Adrenal gland (tissue), 12 donors: ENCODE measurements around the gene AFAP1L1. TPM values are rescaled to one million over a fixed set of nuclear protein-coding genes. Genes with fewer than 3 reads are reported as not detected.

Experiments
- DNase-seq, 7 donors: peaks; one replicate each; pipeline ENCODE4 v3.0.0-alpha.2; 2019 to 2020
- H3K27ac ChIP-seq, 5 donors: fragments of 200-600 bp; sonication (generic) in 4 of 5; 1 replicate in 3 of 5; 2 replicates in 2 of 5; pipeline versions ENCODE4 v1.5.1 to v1.8.0; 2016 to 2020; ENCODE audit warnings: mild to moderate bottlenecking in 1 of 5
- H3K27me3 ChIP-seq: fragments of 200-600 bp; 2 replicates; pipeline ENCODE4 v1.8.0; 2021
- H3K36me3 ChIP-seq, 2 donors: fragments of 200-600 bp; replicated peaks in 1 of 2; 1 replicate in 1 of 2; 2 replicates in 1 of 2; pipeline versions ENCODE4 v1.5.1 to v1.8.0; 2018 to 2022
- H3K4me1 ChIP-seq, 2 donors: fragments of 200-600 bp; replicated peaks in 1 of 2; 1 replicate in 1 of 2; 2 replicates in 1 of 2; pipeline versions ENCODE4 v1.5.1 to v1.8.0; 2018 to 2021
- H3K4me3 ChIP-seq, 4 donors: fragments of 200-600 bp; sonication (generic) in 3 of 4; one replicate each; pipeline ENCODE4 v1.5.1; 2016 to 2018
- H3K9me3 ChIP-seq, 3 donors: fragments of 200-600 bp; sonication (generic) in 1 of 3; replicated peaks in 1 of 3; 1 replicate in 2 of 3; 2 replicates in 1 of 3; pipeline versions ENCODE4 v1.5.1 to v1.8.0; 2016 to 2021
- POLR2A ChIP-seq, 2 donors: fragments of 450-650 bp; IDR thresholded peaks; one replicate each; pipeline ENCODE4 v1.6.1; 2017; ENCODE audit warnings: antibody characterized with exemption in 2 of 2, mild to moderate bottlenecking in 2 of 2, moderate library complexity in 1 of 2
- WGBS, 4 donors: extraction: QIAGEN DNeasy Blood & Tissue Kit in 2 of 4; methylation state at CpG; one replicate each; pipeline versions ENCODE4 v1.1.5 to v1.1.7; 2013 to 2017; 5-methylcytosine and 5-hydroxymethylcytosine counted together
- intact Hi-C, 2 donors: fragments of 100-400 bp; cut with DNase I; formaldehyde crosslinking; loops; one replicate each; pipeline versions ENCODE4 v1.14.1 to v1.15.0; 2022 to 2023
- polyA plus RNA-seq, 3 donors: library from polyadenylated mRNA; stranded (reverse); fragments of 200-250 nt in 2 of 3; fragments of 350-450 nt in 1 of 3; fragmentation: Illumina TruSeq in 1 of 3; extraction: RNeasy Lipid Tissue Mini Kit (QIAGEN cat#74804) in 1 of 3; gene quantifications; one replicate each; pipeline ENCODE4 v1.2.3, GENCODE V29; 2013 to 2014
- total RNA-seq, 9 donors: library from RNA; depleted of rRNA in 4 of 9; stranded (reverse); fragments of >200 nt in 4 of 9; fragments of 120-200 nt in 1 of 9; fragmentation: NEBNext Ultra II Directional in 1 of 9; extraction: Animal tissue kit (Norgen Biotek cat#: 25700) in 1 of 9; gene quantifications; one replicate each; pipeline versions ENCODE4 v1.1.0 to v1.2.4, GENCODE V29; 2013 to 2023
- TF ChIP-seq, protein P1 (sequence below), 6 experiments: fragments of 450-650 bp in 4 of 6; fragments of 200-600 bp in 2 of 6; sonication (generic) in 1 of 6; IDR thresholded peaks; 1 replicate in 5 of 6; 2 replicates in 1 of 6; pipeline versions ENCODE4 v1.5.1 to v1.8.0; 2016 to 2021; ENCODE audit warnings: antibody characterized with exemption in 6 of 6, mild to moderate bottlenecking in 2 of 6, moderate library complexity in 1 of 6
- donor health status: healthy with polysubstance abuse.
- donor health status: Bipolar disorder and iron deficiency.
- donor health status: DM: yes; HTN: yes; CAD: no.
- donor health status: DM: no; HTN: no; CAD: no.
- donor health status: DM: no; HTN: no; CAD: no.
- donor health status: DM: yes; HTN: yes; CAD: no.

Gene AFAP1L1
- total and polyA plus RNA-seq, 12 donors, result 4.3 to 13.4 (median 9.3) TPM

DNA sequence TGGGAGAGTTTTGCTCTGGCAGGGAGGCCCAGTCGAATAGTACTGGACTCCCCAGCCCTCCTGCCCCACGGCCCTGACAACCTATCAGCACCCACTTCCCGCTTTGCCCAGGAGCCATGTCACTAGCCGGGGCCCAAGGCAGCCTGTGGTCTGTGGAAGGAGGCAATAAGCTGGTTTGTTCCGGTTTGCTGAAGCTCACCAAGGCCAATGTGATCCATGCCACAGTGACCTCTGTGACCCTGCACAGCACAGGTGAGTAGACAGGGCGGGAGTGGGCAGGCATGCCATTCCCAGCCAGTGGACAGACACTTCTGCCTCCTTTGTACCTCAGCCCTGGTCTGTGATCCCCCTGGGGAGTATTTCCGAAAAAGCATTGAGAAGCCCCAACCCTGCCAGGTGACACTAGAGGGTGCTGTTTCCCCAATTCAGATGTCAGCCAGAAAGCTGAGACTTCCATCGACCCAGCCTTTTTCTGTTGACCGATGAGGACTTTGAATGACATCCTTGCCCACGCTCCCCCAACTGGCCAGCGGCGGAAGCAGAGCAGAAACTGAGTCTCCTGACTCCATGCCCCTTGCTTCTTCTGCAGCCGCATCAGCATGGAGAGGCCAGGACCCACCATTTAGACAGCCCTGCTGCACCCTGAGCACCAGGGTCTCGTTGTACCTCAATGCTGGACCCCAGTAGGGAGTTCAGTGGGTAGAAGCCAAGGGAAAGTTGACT, 95.8 kb downstream of the AFAP1L1 start:
- intact Hi-C loops, result loop anchor here (5.0 kb wide), 1 partner anchor 50 kb away; no protein-coding TSS in a partner anchor
- no peak for TF ChIP-seq POLR2A (IDR thresholded peaks at IDR 0.05)
- TF ChIP-seq, protein P1, sequence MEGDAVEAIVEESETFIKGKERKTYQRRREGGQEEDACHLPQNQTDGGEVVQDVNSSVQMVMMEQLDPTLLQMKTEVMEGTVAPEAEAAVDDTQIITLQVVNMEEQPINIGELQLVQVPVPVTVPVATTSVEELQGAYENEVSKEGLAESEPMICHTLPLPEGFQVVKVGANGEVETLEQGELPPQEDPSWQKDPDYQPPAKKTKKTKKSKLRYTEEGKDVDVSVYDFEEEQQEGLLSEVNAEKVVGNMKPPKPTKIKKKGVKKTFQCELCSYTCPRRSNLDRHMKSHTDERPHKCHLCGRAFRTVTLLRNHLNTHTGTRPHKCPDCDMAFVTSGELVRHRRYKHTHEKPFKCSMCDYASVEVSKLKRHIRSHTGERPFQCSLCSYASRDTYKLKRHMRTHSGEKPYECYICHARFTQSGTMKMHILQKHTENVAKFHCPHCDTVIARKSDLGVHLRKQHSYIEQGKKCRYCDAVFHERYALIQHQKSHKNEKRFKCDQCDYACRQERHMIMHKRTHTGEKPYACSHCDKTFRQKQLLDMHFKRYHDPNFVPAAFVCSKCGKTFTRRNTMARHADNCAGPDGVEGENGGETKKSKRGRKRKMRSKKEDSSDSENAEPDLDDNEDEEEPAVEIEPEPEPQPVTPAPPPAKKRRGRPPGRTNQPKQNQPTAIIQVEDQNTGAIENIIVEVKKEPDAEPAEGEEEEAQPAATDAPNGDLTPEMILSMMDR (IDR thresholded peaks at IDR 0.05), result peak; percentile 64 to 79 (median 72)
- no peaks in the 10 kb centered on the region for H3K9me3 ChIP-seq
- no peaks in the 10 kb centered on the region for H3K27me3 ChIP-seq
- H3K4me1 ChIP-seq, result peaks cover 0 to 7% of the 10 kb centered on the region in 2 donors
- no peaks in the 10 kb centered on the region for H3K36me3 ChIP-seq
- peak in 6 of 7 donors; percentile 43 to 85 (median 68) for DNase-seq
- no peak overlapping the region for H3K27ac ChIP-seq
- no peak overlapping the region for H3K4me3 ChIP-seq
- WGBS, 4 donors, result 33 to 39% (median 35%) methylated on average over 10 to 14 of the region's 14 CpGs

DNA sequence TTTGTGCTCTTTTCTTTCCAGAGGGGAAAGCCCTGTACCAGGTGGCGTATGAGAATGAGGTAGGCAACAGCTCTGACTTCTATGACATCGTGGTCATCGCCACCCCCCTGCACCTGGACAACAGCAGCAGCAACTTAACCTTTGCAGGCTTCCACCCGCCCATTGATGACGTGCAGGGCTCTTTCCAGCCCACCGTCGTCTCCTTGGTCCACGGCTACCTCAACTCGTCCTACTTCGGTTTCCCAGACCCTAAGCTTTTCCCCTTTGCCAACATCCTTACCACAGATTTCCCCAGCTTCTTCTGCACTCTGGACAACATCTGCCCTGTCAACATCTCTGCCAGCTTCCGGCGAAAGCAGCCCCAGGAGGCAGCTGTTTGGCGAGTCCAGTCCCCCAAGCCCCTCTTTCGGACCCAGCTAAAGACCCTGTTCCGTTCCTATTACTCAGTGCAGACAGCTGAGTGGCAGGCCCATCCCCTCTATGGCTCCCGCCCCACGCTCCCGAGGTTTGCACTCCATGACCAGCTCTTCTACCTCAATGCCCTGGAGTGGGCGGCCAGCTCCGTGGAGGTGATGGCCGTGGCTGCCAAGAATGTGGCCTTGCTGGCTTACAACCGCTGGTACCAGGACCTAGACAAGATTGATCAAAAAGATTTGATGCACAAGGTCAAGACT, 96.5 kb downstream of the AFAP1L1 start:
- no peak overlapping the region for H3K4me3 ChIP-seq
- 84 to 88% (median 87%) methylated on average over 19 to 22 of the region's 22 CpGs for WGBS, 4 donors
- intact Hi-C loops, result loop anchor here (5.0 kb wide), 1 partner anchor 51 kb away; no protein-coding TSS in a partner anchor

DNA sequence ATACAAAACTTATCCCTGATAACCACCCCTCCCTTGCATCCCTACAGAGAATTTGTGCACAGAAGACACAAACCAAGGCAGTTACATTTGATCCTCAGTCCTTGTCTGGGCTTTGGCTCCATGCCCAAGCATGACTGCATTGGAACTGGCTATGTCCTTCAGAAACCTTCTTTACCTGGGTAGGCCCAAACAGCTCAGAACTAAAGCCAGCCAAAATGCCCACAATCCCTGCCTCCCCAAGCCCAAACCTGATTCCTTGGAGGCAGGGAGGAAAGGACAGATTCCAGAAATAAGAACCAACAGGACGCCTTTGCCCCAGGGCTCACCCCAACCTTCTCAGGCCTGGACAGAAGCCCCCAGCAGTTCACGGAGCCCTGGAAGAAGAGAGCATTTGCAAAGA, 99.2 kb downstream of the AFAP1L1 start:
- intact Hi-C loops, result loop anchor here (5.0 to 10.0 kb wide), 2 partner anchors 196 to 244 kb away; no protein-coding TSS in a partner anchor
- Histone ChIP-seq H3K27me3 (no peaks in the 10 kb centered on the region), H3K4me1 (peaks cover 0 to 7% of the 10 kb centered on the region in 2 donors), H3K36me3 (no peaks in the 10 kb centered on the region), H3K9me3 (no peaks in the 10 kb centered on the region), H3K4me3 (no peak overlapping the region), H3K27ac (peak overlapping the region in 1 of 5 donors; percentile 20)
- WGBS, 4 donors, result 67 to 81% (median 69%) methylated on average over 2 of the region's 2 CpGs
- TF ChIP-seq, protein P1 (IDR thresholded peaks at IDR 0.05), result no peak
- no peak for TF ChIP-seq POLR2A (IDR thresholded peaks at IDR 0.05)
- DNase-seq, result peak; percentile 49 to 79 (median 75)

More for the DNA sequence above, 96.5 kb downstream of the AFAP1L1 start:
- H3K9me3 ChIP-seq, result no peaks in the 10 kb centered on the region
- H3K27ac ChIP-seq, result no peak overlapping the region
- H3K27me3 ChIP-seq, result no peaks in the 10 kb centered on the region
- TF ChIP-seq, protein P1 (IDR thresholded peaks at IDR 0.05), result no peak
- no peak for TF ChIP-seq POLR2A (IDR thresholded peaks at IDR 0.05)
- no peaks in the 10 kb centered on the region for H3K36me3 ChIP-seq
- peak in 1 of 7 donors; percentile 49 for DNase-seq
- H3K4me1 ChIP-seq, result peaks cover 0 to 7% of the 10 kb centered on the region in 2 donors

DNA sequence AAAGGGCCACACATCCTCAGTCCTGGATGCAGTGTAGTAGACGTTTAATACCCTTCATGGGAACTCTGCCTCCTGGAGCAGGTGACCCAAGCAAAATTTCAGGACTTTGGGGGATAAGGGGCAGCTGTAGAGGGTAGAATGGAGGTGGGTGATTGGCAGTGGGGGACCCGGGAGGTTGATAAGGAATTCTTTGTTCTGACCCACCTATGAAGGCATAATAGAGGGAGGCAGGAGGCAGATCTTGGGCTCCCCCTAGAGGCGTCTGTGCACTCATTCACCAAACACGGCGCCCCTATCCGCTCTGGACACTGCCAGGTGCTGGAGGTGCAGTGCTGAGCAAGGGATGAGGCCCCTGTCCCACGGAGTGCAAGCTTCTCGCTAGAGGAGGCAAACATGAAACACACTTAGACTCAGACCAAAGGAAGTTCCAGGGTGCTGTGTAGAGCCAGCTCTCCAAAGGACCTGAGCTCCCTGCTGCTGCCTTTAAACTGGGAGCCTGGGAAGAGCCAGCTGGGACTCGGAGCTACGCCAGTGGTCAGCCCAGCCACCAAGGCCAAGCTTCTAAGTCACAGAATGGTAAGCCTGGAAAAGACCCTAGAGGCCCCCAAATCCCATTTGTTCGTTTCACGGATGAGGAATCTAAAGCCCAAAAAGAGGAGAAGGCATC, 99.8 kb downstream of the AFAP1L1 start:
- peak; percentile 63 to 83 (median 67) for DNase-seq
- peaks cover 0 to 7% of the 10 kb centered on the region in 2 donors for H3K4me1 ChIP-seq
- peak overlapping the region in 1 of 5 donors; percentile 20 for H3K27ac ChIP-seq
- H3K4me3 ChIP-seq, result no peak overlapping the region
- intact Hi-C loops, result loop anchor here (5.0 to 10.0 kb wide), 2 partner anchors 196 to 243 kb away; no protein-coding TSS in a partner anchor
- H3K9me3 ChIP-seq, result no peaks in the 10 kb centered on the region
- WGBS, 4 donors, result 27 to 47% (median 46%) methylated on average over 6 to 12 of the region's 12 CpGs
- no peaks in the 10 kb centered on the region for H3K36me3 ChIP-seq
- TF ChIP-seq POLR2A (IDR thresholded peaks at IDR 0.05), result no peak
- TF ChIP-seq, protein P1 (IDR thresholded peaks at IDR 0.05), result peak; percentile 48 to 71 (median 70)
- no peaks in the 10 kb centered on the region for H3K27me3 ChIP-seq
